Endothelial cell of umbilical vein (primary cell): ENCODE data around the gene IL9R.

ENCODE experiments used
- CTCF ChIP-seq, 2 donors: IDR thresholded peaks; 1 replicate in 1 of 2; 2 replicates in 1 of 2; pipeline ENCODE4 v1.5.1; 2011; ENCODE audit warnings: low read length in 2 of 2, mild to moderate bottlenecking in 2 of 2, moderate library complexity in 2 of 2, control low read depth in 1 of 2, inconsistent platforms in 1 of 2, low read depth in 1 of 2; ENCODE audit not compliant: insufficient read depth in 1 of 2; ENCODE audit errors: extremely low read depth in 1 of 2
- EZH2 ChIP-seq: IDR thresholded peaks from 2 replicates; pipeline ENCODE4 v1.6.1; 2012; ENCODE audit warnings: borderline replicate concordance, low read depth, mild to moderate bottlenecking, moderate library complexity, low read length, inconsistent platforms; ENCODE audit not compliant: severe bottlenecking
- POLR2A ChIP-seq: IDR thresholded peaks from 2 replicates; pipeline ENCODE4 v1.6.1; 2012; ENCODE audit warnings: low read depth, mild to moderate bottlenecking, control low read depth, low read length

DNA sequence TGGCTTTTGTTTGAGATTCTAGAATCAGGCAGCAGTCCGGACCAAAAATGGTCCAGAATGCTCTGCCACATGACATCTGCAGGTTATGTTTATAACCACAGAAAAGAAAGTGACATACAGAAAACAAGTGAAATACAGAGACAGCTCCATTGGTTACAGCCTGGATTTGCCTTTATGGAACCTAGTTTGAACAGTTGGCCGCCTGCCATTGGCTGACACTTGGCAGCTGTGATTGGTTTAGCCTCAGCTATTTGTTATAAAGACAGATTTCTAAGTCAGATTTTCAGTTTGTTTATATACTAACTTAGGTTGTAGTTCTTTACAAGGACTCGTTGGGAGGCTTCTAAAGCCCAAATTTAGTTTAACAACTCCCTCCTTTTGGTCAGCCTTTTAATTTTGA lies 40.8 kb upstream of the IL9R start:
- TF ChIP-seq CTCF (IDR thresholded peaks at IDR 0.05; ENCODE audit: extremely low read depth in 1 of 2, insufficient read depth in 1 of 2, low read depth in 1 of 2, low read length in 2 of 2), result no peak
- TF ChIP-seq POLR2A, result no peak
- no peak for TF ChIP-seq EZH2
